OCI-LY7 (cell line): Measurements from ENCODE around the gene SDC3.

Source experiments
- EZH2phosphoT487 ChIP-seq: fragments of 200-600 bp; sonication (generic); IDR thresholded peaks from 2 replicates; pipeline ENCODE4 v1.6.1; 2018; ENCODE audit warnings: low read depth, borderline replicate concordance, mild to moderate bottlenecking, mixed run types, antibody characterized with exemption, low read length, moderate library complexity, mixed read lengths
- TF ChIP-seq, protein P1 (sequence below): fragments of 200-600 bp; sonication (generic); conservative IDR thresholded peaks from 2 replicates; pipeline ENCODE4 v1.5.1; 2014; ENCODE audit warnings: mild to moderate bottlenecking, antibody characterized with exemption, low read length, moderate library complexity, mixed read lengths

DNA sequence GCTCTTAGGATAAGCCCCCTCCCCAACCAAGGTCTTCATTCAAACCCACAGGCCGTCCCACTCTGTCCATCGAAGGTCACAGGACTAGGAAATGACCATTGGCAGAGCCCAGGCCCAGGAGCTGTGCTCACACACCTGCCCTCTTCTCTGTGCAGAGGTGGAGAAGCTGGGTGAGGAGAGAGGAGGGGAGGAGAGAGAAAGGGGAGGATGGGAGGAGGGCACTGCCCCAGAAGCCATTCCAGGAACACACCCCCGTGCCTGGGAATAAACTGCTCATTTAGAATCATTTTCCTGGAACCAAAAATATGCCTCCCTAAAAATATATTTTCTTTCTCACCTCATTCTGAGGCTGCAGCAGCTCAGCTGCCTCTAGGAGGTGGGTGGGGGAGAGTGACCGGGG is 6.4 kb upstream of the SDC3 start:
- TF ChIP-seq, protein P1, sequence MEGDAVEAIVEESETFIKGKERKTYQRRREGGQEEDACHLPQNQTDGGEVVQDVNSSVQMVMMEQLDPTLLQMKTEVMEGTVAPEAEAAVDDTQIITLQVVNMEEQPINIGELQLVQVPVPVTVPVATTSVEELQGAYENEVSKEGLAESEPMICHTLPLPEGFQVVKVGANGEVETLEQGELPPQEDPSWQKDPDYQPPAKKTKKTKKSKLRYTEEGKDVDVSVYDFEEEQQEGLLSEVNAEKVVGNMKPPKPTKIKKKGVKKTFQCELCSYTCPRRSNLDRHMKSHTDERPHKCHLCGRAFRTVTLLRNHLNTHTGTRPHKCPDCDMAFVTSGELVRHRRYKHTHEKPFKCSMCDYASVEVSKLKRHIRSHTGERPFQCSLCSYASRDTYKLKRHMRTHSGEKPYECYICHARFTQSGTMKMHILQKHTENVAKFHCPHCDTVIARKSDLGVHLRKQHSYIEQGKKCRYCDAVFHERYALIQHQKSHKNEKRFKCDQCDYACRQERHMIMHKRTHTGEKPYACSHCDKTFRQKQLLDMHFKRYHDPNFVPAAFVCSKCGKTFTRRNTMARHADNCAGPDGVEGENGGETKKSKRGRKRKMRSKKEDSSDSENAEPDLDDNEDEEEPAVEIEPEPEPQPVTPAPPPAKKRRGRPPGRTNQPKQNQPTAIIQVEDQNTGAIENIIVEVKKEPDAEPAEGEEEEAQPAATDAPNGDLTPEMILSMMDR = no peak
- no peak for TF ChIP-seq EZH2phosphoT487
